Neural cell (in vitro differentiated cells): Measurements from ENCODE around the gene TESMIN. TPM values are rescaled to one million over a fixed set of nuclear protein-coding genes. Genes with fewer than 3 reads are reported as not detected.

ENCODE experiments used
- H2AFZ ChIP-seq: fragments of 200-600, 300-800 bp; sonication (generic), shearing (Covaris generic); 2 replicates; pipeline ENCODE4 v1.6.0; 2014; ENCODE audit warnings: low read depth, mild to moderate bottlenecking, antibody characterized with exemption, low read length, moderate library complexity
- H3F3A ChIP-seq: fragments of 200-600 bp; shearing (Covaris generic); 2 replicates; pipeline ENCODE4 v1.6.1; 2016; ENCODE audit warnings: mild to moderate bottlenecking, moderate library complexity, mixed read lengths, antibody characterized with exemption, low read length; ENCODE audit not compliant: insufficient read depth, poor library complexity, severe bottlenecking
- H3K27ac ChIP-seq: fragments of 200-600, 300-800 bp; sonication (generic), shearing (Covaris generic); 2 replicates; pipeline ENCODE4 v1.5.1; 2014; ENCODE audit warnings: mild to moderate bottlenecking, low read length, moderate library complexity
- H3K27me3 ChIP-seq: fragments of 300-800, 200-600 bp; sonication (generic), shearing (Covaris generic); 2 replicates; pipeline ENCODE4 v1.6.0; 2014; ENCODE audit warnings: mild to moderate bottlenecking, low read depth, low read length, moderate library complexity; ENCODE audit not compliant: insufficient read depth
- H3K36me3 ChIP-seq: fragments of 300-800, 200-600 bp; sonication (generic), shearing (Covaris generic); 2 replicates; pipeline ENCODE4 v1.5.1; 2014; ENCODE audit warnings: mild to moderate bottlenecking, antibody characterized with exemption, low read length, moderate library complexity; ENCODE audit not compliant: insufficient read depth
- H3K4me2 ChIP-seq: fragments of 300-800, 200-600 bp; sonication (generic), shearing (Covaris generic); 2 replicates; pipeline ENCODE4 v1.6.0; 2014; ENCODE audit warnings: mild to moderate bottlenecking, low read length
- H3K4me3 ChIP-seq: fragments of 300-800, 200-600 bp; sonication (generic), shearing (Covaris generic); 2 replicates; pipeline ENCODE4 v1.5.1; 2014; ENCODE audit warnings: mild to moderate bottlenecking, low read length, moderate library complexity
- H3K79me2 ChIP-seq: fragments of 200-600 bp; shearing (Covaris generic); replicated peaks from 2 replicates; pipeline ENCODE4 v1.6.0; 2014; ENCODE audit warnings: mild to moderate bottlenecking, low read length, moderate library complexity; ENCODE audit not compliant: insufficient read depth
- H3K9ac ChIP-seq: fragments of 300-800, 200-600 bp; sonication (generic), shearing (Covaris generic); 2 replicates; pipeline ENCODE4 v1.6.1; 2016; ENCODE audit warnings: mild to moderate bottlenecking, low read length, mixed read lengths
- H3K9me2 ChIP-seq: fragments of 200-600 bp; shearing (Covaris generic); 2 replicates; pipeline ENCODE4 v1.6.1; 2016; ENCODE audit warnings: mild to moderate bottlenecking, low read length, mixed read lengths; ENCODE audit not compliant: insufficient read depth
- H3K9me3 ChIP-seq: fragments of 200-600, 300-800 bp; sonication (generic), shearing (Covaris generic); 2 replicates; pipeline ENCODE4 v1.6.1; 2016; ENCODE audit warnings: mild to moderate bottlenecking, mixed run types, low read length, moderate library complexity, mixed read lengths
- H4K20me1 ChIP-seq: fragments of 200-600 bp; shearing (Covaris generic); 2 replicates; pipeline ENCODE4 v1.6.1; 2016; ENCODE audit warnings: mild to moderate bottlenecking, mixed run types; ENCODE audit not compliant: insufficient read depth
- EP300 ChIP-seq: fragments of 450-650 bp; conservative IDR thresholded peaks from 2 replicates; pipeline ENCODE4 v1.6.1; 2014; ENCODE audit warnings: antibody characterized with exemption, mild to moderate bottlenecking, moderate library complexity; ENCODE audit not compliant: poor library complexity, severe bottlenecking
- EZH2 ChIP-seq: fragments of 200-600, 300-800 bp; shearing (Covaris generic), sonication (generic); IDR thresholded peaks from 2 replicates; pipeline ENCODE4 v1.6.1; 2014; ENCODE audit warnings: antibody characterized with exemption, low read length, borderline replicate concordance, mild to moderate bottlenecking; ENCODE audit not compliant: insufficient read depth, poor library complexity, severe bottlenecking
- MXI1 ChIP-seq: fragments of 450-650 bp; conservative IDR thresholded peaks from 2 replicates; pipeline ENCODE4 v1.6.1; 2014; ENCODE audit warnings: antibody characterized with exemption, mild to moderate bottlenecking; ENCODE audit not compliant: poor library complexity, severe bottlenecking
- POLR2AphosphoS5 ChIP-seq: IDR thresholded peaks from 2 replicates; pipeline ENCODE4 v1.6.1; 2012
- RAD21 ChIP-seq: fragments of 450-650 bp; conservative IDR thresholded peaks from 2 replicates; pipeline ENCODE4 v1.6.1; 2014; ENCODE audit warnings: antibody characterized with exemption, mild to moderate bottlenecking, moderate library complexity
- SMC3 ChIP-seq: fragments of 450-650 bp; conservative IDR thresholded peaks from 2 replicates; pipeline ENCODE4 v1.6.1; 2014; ENCODE audit warnings: antibody characterized with exemption, mild to moderate bottlenecking, moderate library complexity; ENCODE audit not compliant: poor library complexity
- TAF1 ChIP-seq: IDR thresholded peaks from 2 replicates; pipeline ENCODE4 v1.6.1; 2012; ENCODE audit warnings: low read depth
- polyA plus RNA-seq: library from polyadenylated mRNA; depleted of rRNA; stranded (reverse); fragments of >200 nt; gene quantifications from 2 replicates; pipeline ENCODE4 v1.2.3, GENCODE V29; 2014
- TF ChIP-seq, protein P1 (sequence below): fragments of 450-650 bp; IDR thresholded peaks from 2 replicates; pipeline ENCODE4 v1.5.1; 2014; ENCODE audit warnings: antibody characterized with exemption, mild to moderate bottlenecking, moderate library complexity; ENCODE audit not compliant: poor library complexity, severe bottlenecking
- TF ChIP-seq, protein P2 (sequence below): IDR thresholded peaks from 2 replicates; pipeline ENCODE4 v1.6.1; 2012; ENCODE audit warnings: borderline replicate concordance

TESMIN gene
- polyA plus RNA-seq, 1 donor from 2014 or later = not detected

DNA sequence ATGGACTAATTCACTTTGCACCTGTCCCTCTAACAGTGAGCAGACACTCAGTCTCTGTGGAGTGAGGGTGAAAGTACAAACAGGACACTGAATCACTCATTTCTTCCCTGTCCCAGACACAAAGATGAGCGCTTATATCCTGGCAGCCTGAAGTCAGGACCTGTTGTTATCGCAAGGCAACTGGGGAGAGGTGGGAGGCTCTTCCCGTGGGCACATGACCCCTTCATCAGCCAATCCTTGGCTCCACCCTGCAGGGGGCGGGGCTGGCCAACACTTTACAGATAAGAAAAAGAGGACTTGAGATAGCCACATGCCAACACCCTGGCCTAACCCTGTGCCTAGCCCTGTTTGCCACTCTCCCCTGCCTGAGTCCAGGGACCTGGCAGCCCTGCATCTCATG, 29.5 kb upstream of the TESMIN start:
- Histone ChIP-seq H3K36me3 (no peaks in the 10 kb centered on the region), H4K20me1 (no peaks in the 10 kb centered on the region), H3K4me2 (no peak overlapping the region), H3F3A (no peaks in the 10 kb centered on the region), H3K79me2 (no peaks in the 10 kb centered on the region), H3K9me2 (no peaks in the 10 kb centered on the region), H3K9ac (no peak overlapping the region), H3K27ac (no peak overlapping the region), H3K9me3 (no peaks in the 10 kb centered on the region), H3K4me3 (no peak overlapping the region), H3K27me3 (no peaks in the 10 kb centered on the region), H2AFZ (no peak overlapping the region)
- TF ChIP-seq SMC3 = no peak
- TF ChIP-seq, protein P1, sequence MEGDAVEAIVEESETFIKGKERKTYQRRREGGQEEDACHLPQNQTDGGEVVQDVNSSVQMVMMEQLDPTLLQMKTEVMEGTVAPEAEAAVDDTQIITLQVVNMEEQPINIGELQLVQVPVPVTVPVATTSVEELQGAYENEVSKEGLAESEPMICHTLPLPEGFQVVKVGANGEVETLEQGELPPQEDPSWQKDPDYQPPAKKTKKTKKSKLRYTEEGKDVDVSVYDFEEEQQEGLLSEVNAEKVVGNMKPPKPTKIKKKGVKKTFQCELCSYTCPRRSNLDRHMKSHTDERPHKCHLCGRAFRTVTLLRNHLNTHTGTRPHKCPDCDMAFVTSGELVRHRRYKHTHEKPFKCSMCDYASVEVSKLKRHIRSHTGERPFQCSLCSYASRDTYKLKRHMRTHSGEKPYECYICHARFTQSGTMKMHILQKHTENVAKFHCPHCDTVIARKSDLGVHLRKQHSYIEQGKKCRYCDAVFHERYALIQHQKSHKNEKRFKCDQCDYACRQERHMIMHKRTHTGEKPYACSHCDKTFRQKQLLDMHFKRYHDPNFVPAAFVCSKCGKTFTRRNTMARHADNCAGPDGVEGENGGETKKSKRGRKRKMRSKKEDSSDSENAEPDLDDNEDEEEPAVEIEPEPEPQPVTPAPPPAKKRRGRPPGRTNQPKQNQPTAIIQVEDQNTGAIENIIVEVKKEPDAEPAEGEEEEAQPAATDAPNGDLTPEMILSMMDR = no peak
- TF ChIP-seq, protein P2, sequence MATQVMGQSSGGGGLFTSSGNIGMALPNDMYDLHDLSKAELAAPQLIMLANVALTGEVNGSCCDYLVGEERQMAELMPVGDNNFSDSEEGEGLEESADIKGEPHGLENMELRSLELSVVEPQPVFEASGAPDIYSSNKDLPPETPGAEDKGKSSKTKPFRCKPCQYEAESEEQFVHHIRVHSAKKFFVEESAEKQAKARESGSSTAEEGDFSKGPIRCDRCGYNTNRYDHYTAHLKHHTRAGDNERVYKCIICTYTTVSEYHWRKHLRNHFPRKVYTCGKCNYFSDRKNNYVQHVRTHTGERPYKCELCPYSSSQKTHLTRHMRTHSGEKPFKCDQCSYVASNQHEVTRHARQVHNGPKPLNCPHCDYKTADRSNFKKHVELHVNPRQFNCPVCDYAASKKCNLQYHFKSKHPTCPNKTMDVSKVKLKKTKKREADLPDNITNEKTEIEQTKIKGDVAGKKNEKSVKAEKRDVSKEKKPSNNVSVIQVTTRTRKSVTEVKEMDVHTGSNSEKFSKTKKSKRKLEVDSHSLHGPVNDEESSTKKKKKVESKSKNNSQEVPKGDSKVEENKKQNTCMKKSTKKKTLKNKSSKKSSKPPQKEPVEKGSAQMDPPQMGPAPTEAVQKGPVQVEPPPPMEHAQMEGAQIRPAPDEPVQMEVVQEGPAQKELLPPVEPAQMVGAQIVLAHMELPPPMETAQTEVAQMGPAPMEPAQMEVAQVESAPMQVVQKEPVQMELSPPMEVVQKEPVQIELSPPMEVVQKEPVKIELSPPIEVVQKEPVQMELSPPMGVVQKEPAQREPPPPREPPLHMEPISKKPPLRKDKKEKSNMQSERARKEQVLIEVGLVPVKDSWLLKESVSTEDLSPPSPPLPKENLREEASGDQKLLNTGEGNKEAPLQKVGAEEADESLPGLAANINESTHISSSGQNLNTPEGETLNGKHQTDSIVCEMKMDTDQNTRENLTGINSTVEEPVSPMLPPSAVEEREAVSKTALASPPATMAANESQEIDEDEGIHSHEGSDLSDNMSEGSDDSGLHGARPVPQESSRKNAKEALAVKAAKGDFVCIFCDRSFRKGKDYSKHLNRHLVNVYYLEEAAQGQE = no peak
- TF ChIP-seq EZH2 = no peak
- no peak for TF ChIP-seq EP300
- TF ChIP-seq TAF1 = no peak
- no peak for TF ChIP-seq MXI1
- TF ChIP-seq POLR2AphosphoS5 = no peak
- TF ChIP-seq RAD21 = no peak

DNA sequence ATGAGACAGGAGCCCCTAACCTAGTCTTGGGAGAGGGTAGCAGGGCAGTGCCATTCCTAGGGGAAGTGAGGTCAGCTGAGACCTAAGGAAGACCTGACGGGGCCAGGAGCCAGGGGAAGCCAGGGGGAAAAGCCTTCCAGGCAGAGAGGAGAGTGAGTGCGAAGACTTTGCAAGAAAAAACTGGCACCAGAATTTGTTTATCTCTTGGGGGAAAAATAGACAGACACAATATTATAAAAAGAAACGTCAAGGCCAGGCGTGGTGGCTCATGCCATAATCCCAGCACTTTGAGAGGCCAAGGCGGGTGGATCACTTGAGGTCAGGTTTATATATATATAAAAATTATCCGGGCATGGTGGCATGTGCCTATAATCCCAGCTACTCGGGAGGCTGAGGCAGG, 26.9 kb upstream of the TESMIN start:
- Histone ChIP-seq H3K9me2 (no peaks in the 10 kb centered on the region), H3K4me2 (no peak overlapping the region), H3K27ac (no peak overlapping the region), H3K36me3 (no peaks in the 10 kb centered on the region), H3K9me3 (no peaks in the 10 kb centered on the region), H3K79me2 (no peaks in the 10 kb centered on the region), H4K20me1 (no peaks in the 10 kb centered on the region), H3K9ac (no peak overlapping the region), H3F3A (no peaks in the 10 kb centered on the region), H3K27me3 (no peaks in the 10 kb centered on the region), H3K4me3 (no peak overlapping the region), H2AFZ (no peak overlapping the region)
- TF ChIP-seq TAF1 = no peak
- TF ChIP-seq EP300 = no peak
- no peak for TF ChIP-seq MXI1
- TF ChIP-seq EZH2 = no peak
- TF ChIP-seq RAD21 = no peak
- TF ChIP-seq, protein P2 = no peak
- no peak for TF ChIP-seq POLR2AphosphoS5
